ENCODE data around the gene CFAP157. TPM values are rescaled to one million over a fixed set of nuclear protein-coding genes. Genes with fewer than 3 reads are reported as not detected.
"Not testable (repeated sequence)": the region's sequence is repeated elsewhere in the genome, so short reads cannot be mapped to it uniquely, and the experiment has no call there.

Gene CFAP157
- total RNA-seq, 2 donors from 2014 or later = 0.20 to 0.44 TPM

- H3K9ac ChIP-seq (ENCODE audit: extremely low read depth, low read length, poor library complexity, severe bottlenecking) = no peak overlapping the region
- no peaks in the 10 kb centered on the region for H3K9me3 Mint-ChIP-seq
- no peak overlapping the region for H3K27ac Mint-ChIP-seq
- no peaks in the 10 kb centered on the region for H3K36me3 Mint-ChIP-seq (ENCODE audit: low read depth)
- no peak for DNase-seq
- H3K27ac ChIP-seq (ENCODE audit: low read depth, low read length) = no peak overlapping the region
- peaks cover 49% of the 10 kb centered on the region for H3K27me3 ChIP-seq (ENCODE audit: control insufficient read depth, insufficient read depth, low read length, poor library complexity, severe bottlenecking)
- H3K4me3 ChIP-seq (ENCODE audit: low read length) = no peak overlapping the region
- no peaks in the 10 kb centered on the region for H3K4me1 Mint-ChIP-seq
- no peak for TF ChIP-seq CTCF (conservative IDR thresholded peaks at IDR 0.05)
- no peak overlapping the region for H3K4me3 Mint-ChIP-seq
- no peaks in the 10 kb centered on the region for H3K36me3 ChIP-seq (ENCODE audit: control insufficient read depth, insufficient read depth, low read length)
- H3K9me3 ChIP-seq (ENCODE audit: control insufficient read depth, low read length) = no peaks in the 10 kb centered on the region
- WGBS, 2 experiments (ENCODE audit: insufficient coverage in 1 of 2, insufficient read length in 1 of 2) = 80 to 92% methylated on average over 3 of the region's 3 CpGs
- no peaks in the 10 kb centered on the region for H3K4me1 ChIP-seq (ENCODE audit: control insufficient read depth, insufficient read depth, low read length)
- H3K27me3 Mint-ChIP-seq (ENCODE audit: insufficient read depth) = peaks cover 55% of the 10 kb centered on the region
These were observed 49.4 kb downstream of the CFAP157 start for GRCh38 chr9:127756233-127756632.

GRCh38 chr9:127756776-127757175 is 50.0 kb downstream of the CFAP157 start:
- not testable (repeated sequence) for H3K27ac Mint-ChIP-seq; H3K4me1 Mint-ChIP-seq; H3K4me1 ChIP-seq (ENCODE audit: control insufficient read depth, insufficient read depth, low read length); H3K9me3 Mint-ChIP-seq; H3K4me3 ChIP-seq (ENCODE audit: low read length); H3K36me3 ChIP-seq (ENCODE audit: control insufficient read depth, insufficient read depth, low read length); DNase-seq; H3K9me3 ChIP-seq (ENCODE audit: control insufficient read depth, low read length); H3K36me3 Mint-ChIP-seq (ENCODE audit: low read depth); H3K9ac ChIP-seq (ENCODE audit: extremely low read depth, low read length, poor library complexity, severe bottlenecking); H3K4me3 Mint-ChIP-seq; H3K27ac ChIP-seq (ENCODE audit: low read depth, low read length)
- peaks cover 49% of the 10 kb centered on the region for H3K27me3 Mint-ChIP-seq (ENCODE audit: insufficient read depth)
- WGBS, 2 experiments (ENCODE audit: insufficient coverage in 1 of 2, insufficient read length in 1 of 2) = 78 to 87% methylated on average over 5 to 11 of the region's 11 CpGs
- peaks cover 47% of the 10 kb centered on the region for H3K27me3 ChIP-seq (ENCODE audit: control insufficient read depth, insufficient read depth, low read length, poor library complexity, severe bottlenecking)

- H3K36me3 ChIP-seq (ENCODE audit: control insufficient read depth, insufficient read depth, low read length) = no peaks in the 10 kb centered on the region
- H3K27ac ChIP-seq (ENCODE audit: low read depth, low read length) = no peak overlapping the region
- no peak overlapping the region for H3K4me3 ChIP-seq (ENCODE audit: low read length)
- no peak overlapping the region for H3K9ac ChIP-seq (ENCODE audit: extremely low read depth, low read length, poor library complexity, severe bottlenecking)
- no peaks in the 10 kb centered on the region for H3K4me1 ChIP-seq (ENCODE audit: control insufficient read depth, insufficient read depth, low read length)
- no peak for TF ChIP-seq CTCF (conservative IDR thresholded peaks at IDR 0.05)
- H3K9me3 Mint-ChIP-seq = no peaks in the 10 kb centered on the region
- peaks cover 26% of the 10 kb centered on the region for H3K27me3 ChIP-seq (ENCODE audit: control insufficient read depth, insufficient read depth, low read length, poor library complexity, severe bottlenecking)
- peaks cover 28% of the 10 kb centered on the region for H3K27me3 Mint-ChIP-seq (ENCODE audit: insufficient read depth)
- H3K9me3 ChIP-seq (ENCODE audit: control insufficient read depth, low read length) = no peaks in the 10 kb centered on the region
- H3K27ac Mint-ChIP-seq = no peak overlapping the region
- no peak overlapping the region for H3K4me3 Mint-ChIP-seq
- DNase-seq = no peak
- H3K36me3 Mint-ChIP-seq (ENCODE audit: low read depth) = no peaks in the 10 kb centered on the region
- H3K4me1 Mint-ChIP-seq = peaks cover 2% of the 10 kb centered on the region
- 85 to 100% methylated on average over 2 to 5 of the region's 5 CpGs for WGBS, 2 experiments (ENCODE audit: insufficient coverage in 1 of 2, insufficient read length in 1 of 2)
These were observed 52.1 kb downstream of the CFAP157 start for GRCh38 chr9:127758843-127759242.

- Mint-ChIP-seq H3K27ac (no peak overlapping the region), H3K27me3 (ENCODE audit: insufficient read depth) (peaks cover 12% of the 10 kb centered on the region), H3K4me1 (peaks cover 2% of the 10 kb centered on the region), H3K36me3 (ENCODE audit: low read depth) (no peaks in the 10 kb centered on the region), H3K9me3 (no peaks in the 10 kb centered on the region), H3K4me3 (no peak overlapping the region)
- Histone ChIP-seq H3K9me3 (ENCODE audit: control insufficient read depth, low read length) (no peaks in the 10 kb centered on the region), H3K4me1 (ENCODE audit: control insufficient read depth, insufficient read depth, low read length) (no peaks in the 10 kb centered on the region), H3K4me3 (ENCODE audit: low read length) (no peak overlapping the region), H3K9ac (ENCODE audit: extremely low read depth, low read length, poor library complexity, severe bottlenecking) (no peak overlapping the region), H3K27me3 (ENCODE audit: control insufficient read depth, insufficient read depth, low read length, poor library complexity, severe bottlenecking) (peaks cover 6% of the 10 kb centered on the region), H3K27ac (ENCODE audit: low read depth, low read length) (no peak overlapping the region), H3K36me3 (ENCODE audit: control insufficient read depth, insufficient read depth, low read length) (no peaks in the 10 kb centered on the region)
- WGBS, 2 experiments (ENCODE audit: insufficient coverage in 1 of 2, insufficient read length in 1 of 2) = 87 to 95% methylated on average over 4 to 5 of the region's 5 CpGs
- no peak for DNase-seq
- TF ChIP-seq CTCF (conservative IDR thresholded peaks at IDR 0.05) = no peak
These were observed 54.3 kb downstream of the CFAP157 start for GRCh38 chr9:127761061-127761460.
